Smooth muscle cell (in vitro differentiated cells): ENCODE measurements around the gene FBXW4. TPM values are rescaled to one million over a fixed set of nuclear protein-coding genes. Genes with fewer than 3 reads are reported as not detected.

ENCODE experiments used
- DNase-seq: peaks from one replicate; lab custom pipeline; 2025; ENCODE audit not compliant: unreplicated experiment; lab: John Stamatoyannopoulos, UW
- H2AFZ ChIP-seq: fragments of 200-600 bp; sonication (generic); 2 replicates; pipeline ENCODE4 v1.6.0; 2016; ENCODE audit warnings: antibody characterized with exemption, low read depth, mild to moderate bottlenecking
- H3F3A ChIP-seq: fragments of 200-600 bp; sonication (generic); 2 replicates; pipeline ENCODE4 v1.6.0; 2017; ENCODE audit warnings: antibody characterized with exemption, low read depth
- H3K27ac ChIP-seq: fragments of 200-600 bp; sonication (generic); 2 replicates; pipeline ENCODE4 v1.5.1; 2016; ENCODE audit warnings: low read depth, mild to moderate bottlenecking
- H3K27me3 ChIP-seq: fragments of 200-600 bp; sonication (generic); 2 replicates; pipeline ENCODE4 v1.6.1; 2016; ENCODE audit warnings: low read depth, mild to moderate bottlenecking
- H3K36me3 ChIP-seq: fragments of 200-600 bp; sonication (generic); 2 replicates; pipeline ENCODE4 v1.5.1; 2016; ENCODE audit warnings: low read depth
- H3K4me1 ChIP-seq: fragments of 200-600 bp; sonication (generic); 2 replicates; pipeline ENCODE4 v1.5.1; 2016; ENCODE audit warnings: low read depth
- H3K4me2 ChIP-seq: fragments of 200-600 bp; sonication (generic); 2 replicates; pipeline ENCODE4 v1.6.0; 2016; ENCODE audit warnings: mild to moderate bottlenecking
- H3K4me3 ChIP-seq: fragments of 200-600 bp; sonication (generic); 2 replicates; pipeline ENCODE4 v1.5.1; 2016; ENCODE audit warnings: mild to moderate bottlenecking
- H3K79me2 ChIP-seq: fragments of 200-600 bp; sonication (generic); 2 replicates; pipeline ENCODE4 v1.6.0; 2016; ENCODE audit warnings: low read depth, mild to moderate bottlenecking
- H3K9ac ChIP-seq: fragments of 200-600 bp; sonication (generic); 2 replicates; pipeline ENCODE4 v1.6.0; 2016; ENCODE audit warnings: low read depth
- H3K9me3 ChIP-seq: fragments of 200-600 bp; sonication (generic); replicated peaks from 2 replicates; pipeline ENCODE4 v1.5.1; 2016; ENCODE audit warnings: low read depth
- H4K20me1 ChIP-seq: fragments of 200-600 bp; sonication (generic); 2 replicates; pipeline ENCODE4 v1.6.0; 2016; ENCODE audit warnings: low read depth
- CTCF ChIP-seq: fragments of 200-600 bp; sonication (generic); IDR thresholded peaks from 2 replicates; pipeline ENCODE4 v1.5.1; 2017; ENCODE audit warnings: borderline replicate concordance, mild to moderate bottlenecking, antibody characterized with exemption; ENCODE audit not compliant: insufficient read depth, poor library complexity, severe bottlenecking
- WGBS: methylation state at CpG from one replicate; pipeline ENCODE4 v1.1.7; 2016; ENCODE audit warnings: low lambda C conversion rate; 5-methylcytosine and 5-hydroxymethylcytosine counted together
- polyA plus RNA-seq: library from polyadenylated mRNA; unstranded; fragments of >200 nt; fragmentation: Nextera tagmentation; extraction: Ambion mirVana; gene quantifications from 2 replicates; pipeline ENCODE4 v1.2.1, GENCODE V29; 2016
- total RNA-seq: library from RNA; depleted of rRNA; stranded (reverse); fragments of >200 nt; gene quantifications from 2 replicates; pipeline ENCODE4 v1.2.3, GENCODE V29; 2014

FBXW4 gene
- total and polyA plus RNA-seq, 2 experiments from 2014 or later: 7.2 to 12.1 TPM

GRCh38 chr10:101631821-101632475, 63.0 kb downstream of the FBXW4 start:
- Histone ChIP-seq H3F3A (no peaks in the 10 kb centered on the region), H3K27me3 (no peaks in the 10 kb centered on the region), H4K20me1 (peaks cover 75% of the 10 kb centered on the region), H3K4me1 (peaks cover 10% of the 10 kb centered on the region), H3K27ac (no peak overlapping the region), H2AFZ (no peak overlapping the region), H3K9ac (no peak overlapping the region), H3K79me2 (no peaks in the 10 kb centered on the region), H3K9me3 (no peaks in the 10 kb centered on the region), H3K4me2 (no peak overlapping the region), H3K4me3 (no peak overlapping the region), H3K36me3 (no peaks in the 10 kb centered on the region)
- no peak for DNase-seq
- no peak for TF ChIP-seq CTCF
- 93% methylated on average over 8 of the region's 8 CpGs for WGBS

- Histone ChIP-seq H3K79me2 (no peaks in the 10 kb centered on the region), H3K4me2 (no peak overlapping the region), H2AFZ (no peak overlapping the region), H3K27me3 (no peaks in the 10 kb centered on the region), H4K20me1 (peaks cover 75% of the 10 kb centered on the region), H3K4me1 (peaks cover 10% of the 10 kb centered on the region), H3F3A (no peaks in the 10 kb centered on the region), H3K4me3 (no peak overlapping the region), H3K36me3 (no peaks in the 10 kb centered on the region), H3K27ac (no peak overlapping the region), H3K9ac (no peak overlapping the region), H3K9me3 (no peaks in the 10 kb centered on the region)
- no peak for DNase-seq
- WGBS: 100% methylated on average over 1 of the region's 1 CpG
- TF ChIP-seq CTCF: no peak
Measured at GRCh38 chr10:101630633-101630920, 64.4 kb downstream of the FBXW4 start.

- TF ChIP-seq CTCF: no peak
- Histone ChIP-seq H3K27ac (no peak overlapping the region), H3K4me1 (peaks cover 10% of the 10 kb centered on the region), H2AFZ (no peak overlapping the region), H3K9me3 (no peaks in the 10 kb centered on the region), H3F3A (no peaks in the 10 kb centered on the region), H3K9ac (no peak overlapping the region), H3K4me3 (no peak overlapping the region), H3K27me3 (no peaks in the 10 kb centered on the region), H3K4me2 (no peak overlapping the region), H4K20me1 (peaks cover 75% of the 10 kb centered on the region), H3K36me3 (no peaks in the 10 kb centered on the region), H3K79me2 (no peaks in the 10 kb centered on the region)
- 95% methylated on average over 13 of the region's 13 CpGs for WGBS
- DNase-seq: no peak
Measured at GRCh38 chr10:101629837-101630632, 64.9 kb downstream of the FBXW4 start.
